ENCODE measurements around the gene SURF2.

- TF ChIP-seq CTCF (IDR thresholded peaks at IDR 0.05) (no peak), POLR2A (IDR thresholded peaks at IDR 0.05; ENCODE audit: low read depth) (no peak), POLR2AphosphoS5 (IDR thresholded peaks at IDR 0.05) (no peak)
These were observed 22.2 kb upstream of the SURF2 start for GRCh38 chr9:133334161-133334560.
